Ascending aorta (tissue), 2 donors: Measurements from ENCODE around the gene LACRT. TPM values are rescaled to one million over a fixed set of nuclear protein-coding genes. Genes with fewer than 3 reads are reported as not detected.

Experiments
- DNase-seq, 2 donors: peaks; one replicate each; pipeline ENCODE4 v3.0.0-alpha.2; 2019; ENCODE audit warnings: low spot score in 2 of 2
- H3K27ac ChIP-seq, 2 donors: fragments of 200-600 bp; sonication (generic); one replicate each; pipeline ENCODE4 v1.5.1; 2016 to 2017; ENCODE audit warnings: mild to moderate bottlenecking in 1 of 2
- H3K27me3 ChIP-seq: fragments of 200-600 bp; sonication (generic); one replicate; pipeline ENCODE4 v1.5.1; 2017
- H3K36me3 ChIP-seq, 2 donors: fragments of 200-600 bp; sonication (generic); one replicate each; pipeline ENCODE4 v1.5.1; 2016
- H3K4me1 ChIP-seq, 2 donors: fragments of 200-600 bp; sonication (generic); one replicate each; pipeline ENCODE4 v1.5.1; 2016 to 2017; ENCODE audit warnings: mild to moderate bottlenecking in 1 of 2
- H3K4me3 ChIP-seq, 2 donors: fragments of 200-600 bp; sonication (generic); one replicate each; pipeline ENCODE4 v1.5.1; 2016 to 2017; ENCODE audit warnings: mild to moderate bottlenecking in 1 of 2
- H3K9me3 ChIP-seq, 2 donors: fragments of 200-600 bp; sonication (generic); one replicate each; pipeline ENCODE4 v1.5.1; 2016
- intact Hi-C: fragments of 100-400 bp; cut with DNase I; formaldehyde crosslinking; loops from one replicate; pipeline ENCODE4 v1.15.1; 2023
- total RNA-seq: library from RNA; depleted of rRNA; stranded (reverse); fragments of >200 nt; gene quantifications from one replicate; pipeline ENCODE4 v1.1.0, GENCODE V29; 2016
- TF ChIP-seq, protein P1 (sequence below), 3 experiments: fragments of 200-600 bp in 2 of 3; fragments of 450-650 bp in 1 of 3; sonication (generic) in 2 of 3; IDR thresholded peaks; one replicate each; pipeline ENCODE4 v1.5.1; 2016 to 2019; ENCODE audit warnings: antibody characterized with exemption in 3 of 3, mild to moderate bottlenecking in 1 of 3, moderate library complexity in 1 of 3

Gene LACRT
- total RNA-seq, 1 donor from 2014 or later: not detected

DNA sequence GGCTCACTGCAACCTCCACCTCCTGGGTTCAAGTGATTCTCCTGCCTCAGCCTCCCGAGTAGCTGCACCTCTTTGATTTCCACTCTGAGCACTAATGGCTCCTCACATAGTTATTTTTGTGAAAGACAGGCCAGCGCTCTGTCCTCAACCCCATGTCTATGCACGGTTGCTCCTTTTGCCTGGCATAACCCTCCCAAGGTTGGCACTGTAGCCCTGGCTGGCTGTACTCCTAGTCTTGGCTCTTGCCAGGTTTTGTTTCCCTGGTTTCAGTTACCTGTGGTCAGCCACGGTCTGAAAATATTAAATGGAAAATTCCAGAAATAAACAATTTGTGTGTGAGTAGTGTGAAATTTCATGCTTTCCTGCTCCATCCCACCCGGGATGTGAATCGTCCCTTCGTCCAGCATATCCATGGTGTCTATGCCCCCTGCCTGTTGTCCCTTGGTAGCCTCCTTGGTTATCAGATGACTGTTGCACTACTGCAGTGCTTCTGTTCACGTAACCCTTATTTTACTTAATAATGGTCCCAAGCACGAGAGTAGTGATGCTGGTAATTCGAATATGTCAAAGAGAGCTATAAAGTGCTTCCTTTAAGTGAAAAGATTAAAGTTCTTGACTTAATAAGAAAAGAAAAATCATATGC, 25.7 kb upstream of the LACRT start:
- intact Hi-C loops: no loop called here
- Histone ChIP-seq H3K4me1 (no peaks in the 10 kb centered on the region), H3K27me3 (no peaks in the 10 kb centered on the region), H3K4me3 (no peak overlapping the region), H3K36me3 (no peaks in the 10 kb centered on the region), H3K27ac (no peak overlapping the region), H3K9me3 (no peaks in the 10 kb centered on the region)
- DNase-seq: no peak
- TF ChIP-seq, protein P1, sequence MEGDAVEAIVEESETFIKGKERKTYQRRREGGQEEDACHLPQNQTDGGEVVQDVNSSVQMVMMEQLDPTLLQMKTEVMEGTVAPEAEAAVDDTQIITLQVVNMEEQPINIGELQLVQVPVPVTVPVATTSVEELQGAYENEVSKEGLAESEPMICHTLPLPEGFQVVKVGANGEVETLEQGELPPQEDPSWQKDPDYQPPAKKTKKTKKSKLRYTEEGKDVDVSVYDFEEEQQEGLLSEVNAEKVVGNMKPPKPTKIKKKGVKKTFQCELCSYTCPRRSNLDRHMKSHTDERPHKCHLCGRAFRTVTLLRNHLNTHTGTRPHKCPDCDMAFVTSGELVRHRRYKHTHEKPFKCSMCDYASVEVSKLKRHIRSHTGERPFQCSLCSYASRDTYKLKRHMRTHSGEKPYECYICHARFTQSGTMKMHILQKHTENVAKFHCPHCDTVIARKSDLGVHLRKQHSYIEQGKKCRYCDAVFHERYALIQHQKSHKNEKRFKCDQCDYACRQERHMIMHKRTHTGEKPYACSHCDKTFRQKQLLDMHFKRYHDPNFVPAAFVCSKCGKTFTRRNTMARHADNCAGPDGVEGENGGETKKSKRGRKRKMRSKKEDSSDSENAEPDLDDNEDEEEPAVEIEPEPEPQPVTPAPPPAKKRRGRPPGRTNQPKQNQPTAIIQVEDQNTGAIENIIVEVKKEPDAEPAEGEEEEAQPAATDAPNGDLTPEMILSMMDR (IDR thresholded peaks at IDR 0.05): no peak

DNA sequence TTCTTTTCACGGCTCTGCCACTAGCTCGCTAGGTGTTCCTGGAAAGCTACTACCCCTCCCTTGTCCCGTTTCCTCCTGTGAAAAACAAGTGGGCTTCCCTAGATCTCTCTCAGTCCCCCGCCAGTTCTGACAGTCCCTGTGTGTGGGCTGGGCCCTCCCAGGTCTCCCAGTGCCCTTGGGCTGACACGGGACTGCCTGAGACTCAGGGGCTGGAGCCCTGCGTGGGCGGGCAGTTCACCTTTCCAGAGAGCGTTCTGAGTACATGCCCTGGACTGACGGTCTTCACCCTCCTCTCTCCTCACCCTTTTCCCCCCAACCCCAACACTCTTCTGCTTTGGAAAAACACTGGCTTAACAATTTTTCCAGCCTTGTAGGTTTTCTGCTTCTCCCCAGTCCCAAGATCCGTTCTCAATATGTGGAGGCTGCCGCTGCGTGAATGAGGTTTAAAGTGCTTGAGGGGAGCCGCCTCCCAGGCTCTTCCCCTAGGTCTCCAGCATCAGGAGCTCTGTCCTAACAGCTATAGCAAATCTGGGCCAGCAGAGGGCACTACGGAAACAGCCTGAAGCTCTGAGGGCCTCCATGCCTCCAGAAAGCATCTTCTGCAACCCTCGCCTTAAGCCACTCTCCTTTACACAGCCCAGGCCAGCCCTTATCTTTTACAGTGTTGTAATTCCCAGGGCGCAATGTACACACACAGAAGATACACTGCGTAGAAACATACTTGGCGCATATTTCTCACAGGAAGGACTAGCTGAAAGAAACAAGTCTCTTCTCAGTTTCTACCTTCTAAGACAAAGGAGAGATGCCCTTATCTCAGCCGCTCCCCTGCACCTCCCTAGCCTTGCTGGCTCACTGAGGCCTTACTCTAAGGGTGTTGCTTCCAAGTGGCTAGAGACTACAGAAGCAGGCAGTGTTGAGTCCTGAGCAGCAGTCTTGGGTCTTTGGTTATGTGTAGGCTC, 23.9 kb upstream of the LACRT start:
- H3K27ac ChIP-seq: no peak overlapping the region
- no peaks in the 10 kb centered on the region for H3K9me3 ChIP-seq
- no peak for DNase-seq
- no peak overlapping the region for H3K4me3 ChIP-seq
- no peaks in the 10 kb centered on the region for H3K4me1 ChIP-seq
- TF ChIP-seq, protein P1 (IDR thresholded peaks at IDR 0.05): peak in 2 of 3 experiments; percentile 15 to 20
- H3K36me3 ChIP-seq: no peaks in the 10 kb centered on the region
- H3K27me3 ChIP-seq: no peaks in the 10 kb centered on the region
- intact Hi-C loops: no loop called here

DNA sequence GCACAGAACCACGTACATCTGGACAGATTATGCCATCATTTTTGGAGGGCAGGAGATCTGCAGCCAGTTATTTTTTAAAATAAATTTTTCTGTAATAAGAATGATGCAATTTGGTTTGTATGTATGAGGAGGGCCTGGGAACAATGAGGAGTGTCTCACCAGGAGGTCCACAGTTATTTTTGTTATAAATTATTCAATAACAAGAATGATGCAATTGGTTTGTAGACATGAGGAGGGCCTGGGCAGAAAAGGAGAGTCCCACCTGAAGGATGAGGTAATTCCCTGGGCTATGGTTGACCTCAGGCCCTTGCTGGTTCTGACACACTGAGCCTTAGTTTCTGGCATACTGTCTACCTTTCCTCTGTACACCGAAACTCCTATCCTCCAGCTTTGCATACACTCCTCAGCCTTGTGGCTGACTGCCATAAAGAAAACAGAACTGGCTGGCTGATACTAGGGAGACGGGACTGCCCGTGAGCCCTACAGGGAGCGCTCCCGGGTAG, 22.5 kb upstream of the LACRT start:
- H3K27ac ChIP-seq: no peak overlapping the region
- TF ChIP-seq, protein P1 (IDR thresholded peaks at IDR 0.05): no peak
- H3K4me3 ChIP-seq: no peak overlapping the region
- H3K27me3 ChIP-seq: no peaks in the 10 kb centered on the region
- H3K36me3 ChIP-seq: no peaks in the 10 kb centered on the region
- DNase-seq: no peak
- H3K9me3 ChIP-seq: no peaks in the 10 kb centered on the region
- H3K4me1 ChIP-seq: no peaks in the 10 kb centered on the region
- intact Hi-C loops: no loop called here

DNA sequence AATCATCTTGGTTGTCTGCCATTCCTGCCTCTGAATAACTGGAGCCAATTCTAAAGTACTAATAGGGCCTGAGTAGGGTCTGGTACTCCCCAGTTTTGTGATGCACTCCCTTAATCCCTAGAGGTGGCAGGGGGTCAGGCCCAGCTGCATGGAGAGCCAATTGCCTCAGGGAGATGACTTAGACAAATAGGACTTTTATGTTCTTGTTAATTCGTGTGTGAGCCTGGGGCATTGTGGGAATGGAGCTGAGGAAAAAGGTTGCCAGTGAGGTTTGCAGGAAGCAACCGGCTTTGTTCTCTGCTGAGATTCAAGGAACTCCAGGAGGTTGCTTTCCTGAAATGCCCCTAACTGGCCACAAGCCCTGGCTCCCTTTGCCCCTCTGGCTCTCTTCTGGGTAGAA, 20.2 kb upstream of the LACRT start:
- intact Hi-C loops: no loop called here
- H3K27me3 ChIP-seq: no peaks in the 10 kb centered on the region
- H3K4me1 ChIP-seq: no peaks in the 10 kb centered on the region
- TF ChIP-seq, protein P1 (IDR thresholded peaks at IDR 0.05): no peak
- no peaks in the 10 kb centered on the region for H3K9me3 ChIP-seq
- H3K27ac ChIP-seq: no peak overlapping the region
- no peaks in the 10 kb centered on the region for H3K36me3 ChIP-seq
- H3K4me3 ChIP-seq: no peak overlapping the region
- DNase-seq: no peak

DNA sequence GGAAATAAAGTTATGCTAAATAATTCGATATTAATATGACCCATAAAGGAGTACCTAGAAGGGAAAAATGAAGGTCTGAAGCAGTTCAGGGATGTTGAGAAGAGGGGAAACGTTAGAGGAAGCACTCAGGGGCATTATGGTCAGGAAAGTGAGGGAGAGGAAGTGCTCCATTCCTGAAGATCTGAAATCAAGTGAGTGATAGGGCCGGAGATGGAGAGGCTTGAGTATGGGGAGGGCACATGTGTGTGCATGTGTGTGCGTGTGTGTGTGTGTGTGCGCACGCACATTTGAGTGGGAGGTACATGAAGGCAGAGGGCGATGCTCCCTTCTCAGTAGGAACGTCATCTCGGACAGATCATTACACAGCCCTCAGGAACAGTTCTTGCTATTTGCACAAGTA, 18.3 kb upstream of the LACRT start:
- TF ChIP-seq, protein P1 (IDR thresholded peaks at IDR 0.05): no peak
- H3K4me1 ChIP-seq: no peaks in the 10 kb centered on the region
- H3K9me3 ChIP-seq: no peaks in the 10 kb centered on the region
- no peaks in the 10 kb centered on the region for H3K27me3 ChIP-seq
- H3K4me3 ChIP-seq: no peak overlapping the region
- H3K27ac ChIP-seq: no peak overlapping the region
- no peaks in the 10 kb centered on the region for H3K36me3 ChIP-seq
- intact Hi-C loops: no loop called here
- no peak for DNase-seq
